SHP77 (cell line): ENCODE results near the gene TTC21A.
"Not testable (repeated sequence)": the region's sequence is repeated elsewhere in the genome, so short reads cannot be mapped to it uniquely, and the experiment has no call there.

Experiments used
- DNase-seq, 2 experiments: peaks; one replicate each; lab custom pipeline; 2025; lab: John Stamatoyannopoulos, UW

Gene TTC21A

DNA sequence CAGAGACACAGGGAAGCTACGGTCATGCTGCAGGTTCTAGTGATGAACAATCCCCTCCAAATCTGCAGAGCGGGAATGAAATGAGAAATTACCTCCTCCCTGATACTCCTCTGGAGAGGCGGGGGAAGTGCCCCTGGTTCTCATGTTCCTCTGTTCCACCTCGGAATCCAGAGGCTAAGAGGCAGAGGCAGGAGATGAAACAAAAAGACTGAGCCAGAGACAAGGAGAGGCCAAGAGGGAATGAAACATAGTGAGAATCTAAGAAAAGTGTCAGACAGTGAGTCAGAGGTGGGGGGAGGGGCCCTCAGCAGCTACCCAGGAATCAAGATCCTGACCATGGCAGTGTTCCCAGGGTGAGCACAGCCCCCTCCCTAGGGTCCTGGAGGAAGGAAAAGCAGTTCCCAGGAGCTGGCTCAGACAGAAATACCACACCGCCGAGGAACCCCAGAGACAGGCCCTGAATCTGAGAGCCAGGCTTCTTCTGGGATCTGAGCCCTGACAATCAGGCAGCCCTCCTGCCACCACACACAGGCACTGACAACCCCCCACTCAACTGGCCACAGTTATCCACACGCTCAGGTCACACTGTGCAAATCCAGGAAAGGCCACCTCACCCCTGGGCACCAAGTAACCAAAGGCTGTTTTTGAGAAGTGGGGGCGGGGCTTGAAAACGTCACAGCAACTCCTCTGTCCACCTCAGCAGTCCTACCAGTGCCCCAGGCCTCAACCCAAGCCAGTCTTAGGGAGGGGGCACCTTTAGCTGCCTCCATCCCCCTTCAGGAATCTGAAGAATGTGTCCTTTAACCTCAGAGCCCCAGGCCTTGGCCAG is 43.5 kb downstream of the TTC21A start:
- no peak for DNase-seq

DNA sequence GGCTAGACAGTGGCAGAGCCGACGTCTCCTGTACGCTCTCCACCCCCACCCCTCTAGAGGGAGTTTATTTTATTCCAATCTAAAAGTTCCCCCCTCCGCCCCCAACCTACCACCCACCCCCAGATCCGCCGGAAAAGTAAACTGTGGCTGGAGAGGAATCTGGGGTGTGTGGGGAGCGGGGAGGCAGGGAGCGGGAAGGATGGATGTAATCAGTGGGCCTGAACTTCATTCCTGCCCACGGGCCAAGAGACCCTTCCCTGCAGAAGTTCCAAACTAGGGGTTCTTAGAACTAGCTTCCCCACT is 46.4 kb downstream of the TTC21A start:
- no peak for DNase-seq

DNA sequence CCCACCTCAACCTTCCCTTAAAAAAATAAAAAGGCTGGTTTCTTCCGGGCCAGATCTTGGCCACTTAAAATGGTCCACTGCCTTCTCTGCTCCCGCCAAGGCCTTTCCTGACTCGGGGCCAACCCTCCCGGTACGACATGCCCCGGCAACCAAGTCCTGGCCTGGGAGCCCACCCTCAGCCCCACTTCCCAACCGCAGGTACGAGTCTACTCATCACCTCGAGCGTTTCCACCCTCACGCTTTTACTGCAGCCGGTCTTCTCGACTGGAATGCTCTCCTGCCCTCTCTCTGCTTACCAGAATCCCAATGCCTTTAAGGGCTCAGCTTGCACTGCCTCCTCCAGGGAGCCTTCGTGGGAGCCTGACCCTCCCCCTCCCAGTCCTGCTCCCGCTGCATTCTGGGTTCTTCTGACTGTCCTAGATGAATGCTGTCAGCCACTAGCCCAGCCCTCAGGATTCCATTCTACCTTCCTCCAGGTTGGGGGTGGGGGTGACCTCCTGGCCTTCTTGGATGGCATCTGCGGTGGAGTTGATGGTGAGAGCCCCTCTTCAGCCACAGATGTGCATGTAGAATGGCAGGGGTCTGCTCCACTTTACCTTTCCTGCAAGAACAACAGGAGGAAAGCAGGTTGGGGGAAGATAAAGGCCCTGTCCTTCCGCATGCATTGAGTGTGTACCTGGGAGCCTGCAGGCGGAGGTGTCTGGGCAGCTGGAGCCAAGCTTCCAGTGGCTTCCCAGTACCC is 47.0 kb downstream of the TTC21A start:
- peak in 1 of 2 experiments; percentile 16 for DNase-seq

DNA sequence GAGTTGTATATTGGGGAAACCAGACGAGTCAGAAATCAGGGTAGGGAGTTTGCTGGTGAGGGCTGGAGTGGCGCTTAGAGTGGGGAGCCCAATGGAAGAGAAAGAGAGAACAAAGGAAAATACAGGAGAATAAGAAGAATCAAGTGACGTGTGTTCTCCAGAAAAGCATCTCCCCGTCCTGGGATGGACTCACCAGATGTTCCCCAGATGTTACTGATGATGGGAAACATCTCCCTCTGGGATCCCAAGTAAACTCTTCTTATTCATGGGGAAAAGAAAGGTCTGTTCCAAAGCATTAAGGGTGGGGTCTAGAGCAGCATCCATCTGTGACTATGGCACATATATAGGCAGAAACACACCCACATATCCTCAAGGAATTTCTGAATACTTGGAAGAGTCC is 48.9 kb downstream of the TTC21A start:
- no peak for DNase-seq

DNA sequence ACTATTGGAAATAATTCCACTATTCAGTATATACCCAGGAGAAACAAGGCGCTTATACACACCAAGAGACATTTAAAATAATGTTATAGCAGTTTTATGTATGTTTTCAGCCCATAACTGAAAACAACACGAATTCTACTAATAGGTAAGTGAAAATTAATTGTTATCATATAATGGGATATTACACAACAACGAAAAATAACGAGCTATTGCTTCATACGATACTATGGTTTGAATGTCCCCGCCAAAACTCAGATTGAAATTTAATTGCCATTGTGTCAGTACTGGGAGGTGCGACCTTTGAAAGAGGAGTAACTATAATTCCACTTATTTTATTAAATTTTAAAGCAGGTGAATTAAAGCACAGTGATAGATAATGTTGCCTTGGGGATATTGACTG is 49.9 kb downstream of the TTC21A start:
- no peak for DNase-seq

DNA sequence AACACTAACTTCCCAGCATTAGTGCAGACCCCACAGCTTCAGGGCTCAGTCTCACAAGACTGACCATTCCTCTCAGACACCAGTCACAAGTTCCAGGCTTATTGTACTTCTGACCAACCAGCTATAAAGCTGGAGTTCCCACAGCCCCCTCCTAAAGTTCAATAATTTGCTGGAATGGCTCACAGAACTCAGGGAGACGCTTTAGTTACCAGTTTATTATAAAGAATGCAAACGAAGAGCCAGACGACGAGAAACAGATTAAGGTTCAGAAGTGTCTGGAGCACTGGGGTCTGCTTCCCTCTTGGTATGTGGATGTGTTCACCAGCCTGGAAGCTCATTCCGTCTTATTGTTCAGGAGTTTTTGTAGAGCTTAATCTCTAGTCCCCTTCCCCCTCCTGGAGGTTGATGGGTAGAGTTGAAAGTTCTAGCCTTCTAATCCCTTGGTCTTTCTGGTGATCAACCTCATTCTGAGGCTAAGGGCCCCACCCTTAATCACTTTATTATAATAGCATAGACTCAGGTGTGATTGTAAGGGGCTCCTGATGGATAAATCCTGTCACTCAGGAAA is 50.8 kb downstream of the TTC21A start:
- DNase-seq = no peak

DNA sequence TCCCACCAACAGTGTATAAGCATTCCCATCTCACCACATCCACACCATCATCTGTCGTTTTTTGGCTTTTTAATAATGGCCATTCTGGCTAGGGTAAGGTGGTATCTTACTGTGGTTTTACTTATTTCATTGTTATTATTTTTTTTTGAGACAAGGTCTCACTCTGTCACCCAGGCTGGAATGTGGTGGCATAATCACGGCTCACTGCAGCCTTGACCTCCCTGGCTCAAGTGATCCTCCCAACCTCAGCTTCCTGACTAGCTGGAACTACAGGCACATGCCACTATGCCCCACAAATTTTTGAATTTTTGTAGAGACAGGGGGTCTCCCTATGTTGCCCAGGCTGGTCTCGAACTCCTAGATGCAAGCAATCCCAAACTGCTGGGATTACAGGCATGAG is 56.9 kb downstream of the TTC21A start:
- no peak for DNase-seq

DNA sequence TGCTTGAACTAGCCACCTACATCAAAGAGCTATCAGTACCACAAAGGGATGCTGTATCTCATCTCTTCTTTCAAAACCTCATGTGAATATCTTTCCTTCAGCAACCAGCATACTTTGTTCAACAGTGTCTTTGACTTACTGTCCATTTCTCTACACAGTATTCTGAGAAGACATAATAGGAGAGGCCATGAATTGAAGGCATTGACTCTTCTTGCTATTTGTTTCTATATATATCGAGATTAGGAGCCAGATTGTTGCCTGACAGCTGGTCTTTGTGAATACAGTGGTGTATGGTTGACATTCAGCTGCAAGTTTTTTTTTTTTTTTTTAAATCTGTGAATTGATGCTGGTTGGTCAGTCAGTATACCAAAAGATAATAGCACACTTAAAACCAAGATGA is 58.0 kb downstream of the TTC21A start:
- DNase-seq = no peak

DNA sequence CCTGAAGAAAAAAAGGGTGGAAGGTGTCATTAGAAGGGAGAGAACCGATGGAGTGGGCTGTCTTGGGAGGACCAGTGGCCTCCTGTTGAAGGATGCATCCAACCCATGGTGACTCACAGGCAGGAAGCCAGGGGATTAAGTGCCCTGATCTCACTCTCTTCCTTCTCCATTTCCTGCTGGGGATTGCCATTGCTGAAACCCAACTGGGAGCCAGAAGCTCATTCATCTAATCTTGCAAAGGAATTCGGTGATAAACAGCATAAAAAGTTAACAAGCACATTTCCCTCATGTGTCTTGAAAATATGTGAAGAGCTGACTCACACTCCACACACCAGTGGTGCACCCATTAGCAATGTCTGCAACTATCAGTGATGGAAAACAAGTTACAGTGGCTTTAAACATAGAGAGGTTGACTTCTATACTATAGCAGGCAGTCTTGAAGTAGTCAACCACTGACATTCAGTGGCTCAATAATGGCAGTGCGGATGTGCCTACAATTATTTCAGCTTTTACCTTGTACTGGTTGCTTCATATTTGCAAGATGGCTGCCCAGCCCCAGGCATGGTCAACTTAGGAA is 58.7 kb downstream of the TTC21A start:
- no peak for DNase-seq

DNA sequence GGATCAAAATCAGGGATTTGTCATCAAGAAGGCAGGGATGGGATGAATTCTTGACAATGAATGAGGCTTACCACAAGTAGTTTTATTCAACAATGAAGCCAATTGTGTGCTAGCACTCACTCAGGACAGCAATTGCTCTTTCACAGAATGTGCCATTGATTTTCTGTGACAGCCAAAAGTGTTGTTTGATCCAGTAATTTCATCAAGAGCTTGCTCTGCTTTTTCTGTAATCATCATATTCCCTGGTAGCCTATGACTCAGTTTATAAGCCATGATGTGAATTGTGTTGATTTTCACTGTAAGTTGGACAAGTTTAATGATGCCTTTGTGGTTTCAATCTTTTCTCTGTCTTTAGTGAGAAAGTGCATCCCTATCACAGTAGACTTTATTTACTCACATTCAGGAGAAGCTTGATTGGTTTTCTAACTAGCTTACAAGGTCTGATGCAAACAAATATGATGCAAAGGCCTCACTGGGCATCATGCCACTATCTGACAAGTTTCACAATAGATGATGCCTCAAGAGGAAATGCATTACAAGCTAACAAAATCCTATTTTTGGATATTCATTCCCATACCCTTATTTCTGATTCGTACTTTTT is 59.6 kb downstream of the TTC21A start:
- DNase-seq = no peak

DNA sequence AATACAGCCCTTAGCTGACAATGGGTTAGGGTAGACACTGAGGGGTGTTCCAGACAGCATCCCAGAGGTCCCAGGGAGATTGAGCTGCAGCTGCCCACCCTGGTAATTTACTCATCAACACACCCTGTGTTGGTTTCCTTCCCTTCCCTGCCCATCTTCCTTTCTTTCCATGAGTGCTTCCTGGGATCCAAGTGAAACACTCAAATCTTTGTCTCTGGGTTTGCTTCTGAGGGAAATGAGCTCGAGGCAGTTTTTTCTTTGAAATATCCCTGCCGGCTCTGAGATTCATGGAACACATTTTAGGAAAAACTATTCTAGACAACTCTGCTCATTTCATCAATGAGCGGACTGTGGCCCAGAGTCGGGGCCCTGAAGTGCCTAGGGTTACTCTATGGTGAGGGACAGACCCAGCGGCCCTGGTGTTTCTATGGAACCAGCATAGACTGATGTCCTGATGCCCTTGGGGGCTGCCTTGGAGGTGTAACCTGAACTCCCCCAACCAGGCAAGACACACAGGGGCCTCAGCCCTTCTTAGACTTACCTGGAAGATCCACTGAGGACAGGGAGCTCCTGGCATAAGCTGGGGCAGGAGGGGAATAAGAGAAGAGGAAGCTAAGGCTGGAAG is 60.8 kb downstream of the TTC21A start:
- DNase-seq = no peak

DNA sequence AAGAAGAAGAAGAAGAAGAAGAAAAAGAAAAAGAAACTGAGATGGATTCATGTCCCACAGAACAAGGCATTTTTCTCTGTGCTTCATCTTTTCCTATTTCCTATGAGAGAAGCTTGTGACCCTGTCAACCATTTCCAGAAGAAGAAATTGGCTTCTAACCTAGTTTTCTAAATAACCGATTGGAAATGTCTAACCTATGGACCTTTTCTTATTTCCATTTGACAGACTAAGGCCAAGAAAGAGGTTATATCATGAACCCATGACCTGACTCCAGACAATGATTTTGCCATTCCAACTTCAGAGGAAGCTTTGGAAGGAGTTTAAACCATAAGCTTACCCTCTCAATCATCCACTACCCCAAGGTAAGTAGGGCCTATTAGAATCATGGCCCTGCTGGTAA is 62.2 kb downstream of the TTC21A start:
- DNase-seq = no peak

DNA sequence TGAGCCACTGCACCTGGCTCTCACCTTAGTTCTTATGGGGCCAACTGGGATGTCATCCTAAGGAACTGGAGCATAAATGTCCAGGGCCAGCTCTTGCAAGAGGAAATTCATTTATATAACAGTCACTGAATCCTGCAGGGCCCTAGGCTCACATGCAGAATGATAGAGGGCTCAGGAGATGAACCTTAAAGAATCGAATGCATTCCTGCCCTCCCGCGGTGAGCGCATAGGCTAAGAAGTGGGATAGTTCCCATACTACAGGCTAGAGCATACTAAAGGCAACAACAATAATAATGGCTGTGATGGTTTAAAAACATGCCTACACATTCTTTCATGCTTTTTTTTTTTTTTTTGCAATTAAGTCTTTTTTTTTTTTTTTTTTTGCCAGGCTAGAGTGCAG is 63.0 kb downstream of the TTC21A start:
- DNase-seq = no peak

DNA sequence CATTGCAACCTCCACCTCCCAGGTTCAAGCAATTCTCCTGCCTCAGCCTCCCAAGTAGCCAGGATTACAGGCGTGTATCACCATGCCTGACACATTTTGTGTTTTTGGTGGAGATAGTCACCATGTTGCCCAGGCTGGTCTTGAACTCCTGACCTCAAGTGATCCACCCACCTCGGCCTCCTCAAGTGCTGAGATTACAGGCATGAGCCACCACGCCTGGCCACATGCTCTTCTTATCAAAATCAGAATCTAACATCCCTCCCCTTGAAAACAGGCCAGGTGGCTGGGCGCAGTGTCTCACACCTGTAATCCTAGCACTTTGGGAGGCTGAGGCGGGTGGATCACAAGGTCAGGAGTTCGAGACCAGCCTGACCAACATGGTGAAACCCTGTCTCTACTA is 63.4 kb downstream of the TTC21A start:
- DNase-seq = not testable (repeated sequence)

DNA sequence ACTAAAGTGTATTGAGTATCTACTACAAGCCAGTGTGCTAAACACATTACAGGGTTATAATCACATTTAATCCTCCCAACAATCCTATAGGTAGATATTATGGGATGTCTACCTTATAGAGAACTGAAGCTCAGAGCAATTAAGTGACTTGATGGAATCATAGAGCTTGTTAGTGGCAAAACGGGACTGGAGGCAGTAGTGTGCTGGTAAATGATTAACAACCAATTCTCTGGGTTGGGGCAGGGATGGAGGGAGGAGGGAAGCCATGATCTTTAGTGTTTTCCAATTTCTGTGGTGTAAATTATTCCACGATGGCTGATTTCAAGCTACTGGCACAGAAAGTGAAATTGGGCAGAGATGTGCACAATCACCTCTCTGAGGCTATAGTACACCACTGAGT is 64.4 kb downstream of the TTC21A start:
- DNase-seq = no peak

DNA sequence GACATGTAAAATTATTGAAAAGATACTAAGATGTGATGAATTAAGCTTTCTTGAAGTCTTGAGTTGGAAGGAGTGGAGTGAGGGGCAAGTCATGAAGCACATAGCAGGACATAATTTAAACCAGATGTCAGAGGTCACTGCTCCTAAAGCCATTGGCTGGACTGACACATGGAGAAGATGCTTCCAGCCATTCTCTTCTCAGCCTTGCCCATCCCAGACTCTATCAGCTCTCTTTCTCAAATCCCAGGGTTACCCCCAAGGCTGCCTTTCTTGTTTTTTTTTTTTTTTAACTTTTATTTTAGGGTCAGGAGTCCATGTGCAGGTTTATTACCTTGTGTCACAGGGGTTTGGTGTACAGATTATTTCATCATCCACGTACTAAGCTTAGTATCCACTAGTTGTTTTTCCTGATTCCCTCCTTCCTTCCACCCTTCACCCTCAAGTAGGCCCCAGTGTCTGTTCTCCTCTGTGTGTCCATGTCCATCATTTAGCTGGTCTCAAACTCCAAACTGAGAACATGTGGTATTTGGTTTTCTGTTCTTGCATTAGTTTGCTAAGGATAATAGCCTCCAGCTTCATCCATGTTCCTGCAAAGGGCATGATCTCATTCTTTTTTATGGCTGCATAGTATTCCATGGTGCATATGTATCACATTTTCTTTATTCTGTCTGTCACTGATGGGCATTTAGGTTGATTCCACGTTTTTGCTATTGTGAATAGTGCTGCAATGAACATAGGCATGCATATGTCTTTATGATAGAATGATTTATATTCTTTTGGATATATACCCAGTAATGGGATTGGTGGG is 66.0 kb downstream of the TTC21A start:
- no peak for DNase-seq

DNA sequence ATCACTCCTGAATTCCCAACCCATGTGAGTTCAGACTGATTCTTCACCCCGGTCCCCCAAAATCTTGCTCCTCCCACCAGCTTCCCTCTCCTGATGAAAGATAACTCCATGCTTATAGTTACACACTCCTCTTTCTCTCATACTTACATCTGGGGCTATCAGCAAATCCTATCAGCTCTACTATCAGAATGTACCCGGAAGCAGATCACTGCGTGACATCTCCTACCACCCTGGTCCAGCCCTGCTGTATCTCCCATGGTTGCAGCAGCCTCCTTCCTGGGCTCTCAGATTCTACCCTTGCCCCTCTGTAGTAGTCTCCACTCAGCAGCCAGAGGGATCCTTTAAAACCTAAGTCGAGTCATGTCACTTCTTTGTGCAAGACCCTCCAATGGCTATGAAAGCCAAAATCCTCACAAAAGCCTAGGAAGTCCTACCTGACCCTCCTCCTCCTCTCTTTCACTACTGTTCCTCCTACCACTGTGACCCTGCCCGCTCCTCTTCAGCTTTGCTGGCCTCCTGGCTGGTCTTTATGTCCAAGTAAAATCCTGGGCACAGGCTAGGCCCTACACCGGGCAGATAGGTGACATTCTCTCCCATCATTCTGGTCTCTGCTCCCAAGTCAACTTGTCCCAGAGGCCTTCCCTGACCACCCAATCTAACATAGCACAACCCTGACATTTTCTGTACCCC is 68.7 kb downstream of the TTC21A start:
- DNase-seq = no peak

DNA sequence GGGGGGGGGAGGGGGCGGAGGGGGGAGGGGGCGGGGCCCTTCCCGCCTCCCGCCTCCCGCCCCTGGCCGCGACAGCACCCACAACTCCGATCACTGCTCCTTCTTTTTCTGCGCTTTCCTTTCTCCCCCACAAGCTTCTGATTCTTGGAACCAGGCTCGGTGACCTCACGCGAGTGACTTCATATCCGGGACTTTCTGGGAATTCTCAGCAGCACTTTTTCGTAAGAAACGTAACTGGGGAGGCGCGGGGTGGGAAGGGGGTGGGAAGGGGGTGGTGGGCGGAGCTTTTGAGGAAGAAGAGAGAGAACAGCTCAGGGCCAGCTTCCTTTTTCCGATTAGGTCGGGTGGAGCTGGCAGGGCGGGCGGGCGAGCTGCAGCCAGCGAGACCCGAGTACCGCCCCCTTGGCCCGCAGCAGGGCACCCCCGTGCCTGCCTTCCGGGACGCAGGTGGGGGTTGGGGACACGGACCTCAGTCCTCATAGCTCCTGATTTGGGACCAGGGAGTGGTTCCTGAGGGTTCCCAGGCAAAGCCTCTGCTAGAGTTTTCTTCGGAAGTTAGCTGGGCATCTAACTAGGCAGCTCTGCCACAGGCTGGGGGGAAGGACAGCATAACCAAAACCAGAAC is 70.3 kb downstream of the TTC21A start:
- DNase-seq = peak; percentile 51 to 75

DNA sequence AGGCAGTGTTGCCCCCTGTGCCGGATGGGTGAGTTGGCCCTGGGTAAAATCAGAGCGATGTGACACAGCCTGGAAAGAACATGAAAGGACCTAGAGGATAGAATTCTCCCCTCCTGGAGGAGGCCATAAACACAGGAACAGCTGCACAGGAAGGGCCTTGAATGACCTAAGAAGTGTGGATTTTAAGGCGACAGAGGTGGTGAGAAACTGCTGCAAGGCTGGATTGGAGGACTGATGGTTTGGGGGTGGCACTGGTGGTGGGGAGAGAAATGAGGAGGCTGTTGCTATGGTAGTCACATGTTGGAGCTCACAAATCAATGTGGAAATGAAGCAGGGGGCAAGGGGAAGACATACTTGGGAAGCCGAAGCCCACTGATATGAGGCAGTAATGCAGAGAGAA is 71.1 kb downstream of the TTC21A start:
- DNase-seq = no peak

DNA sequence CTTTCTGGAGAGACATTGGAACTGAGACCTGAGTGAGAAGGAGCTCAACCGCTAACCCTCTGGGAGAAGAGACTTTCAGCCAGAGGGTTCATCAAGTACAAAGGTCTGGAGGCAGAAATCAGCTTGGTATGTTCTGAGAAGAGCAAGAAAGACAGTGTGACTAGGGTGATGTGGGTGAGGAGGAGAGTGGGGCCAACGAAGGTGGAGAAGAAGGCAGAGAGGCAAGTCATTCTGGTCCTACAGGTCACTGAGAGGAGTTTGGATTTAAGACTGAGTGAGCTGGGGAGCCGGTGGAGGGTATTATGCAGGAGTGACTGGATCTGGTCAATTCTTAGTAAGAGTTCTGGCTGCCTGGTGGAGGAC is 72.7 kb downstream of the TTC21A start:
- no peak for DNase-seq
